Caki2 (cell line): Measurements from ENCODE around the gene MSH4. TPM values are rescaled to one million over a fixed set of nuclear protein-coding genes. Genes with fewer than 3 reads are reported as not detected.
A peak's percentile ranks its signal among the peaks of the same experiment; 100 is the strongest.
"Not testable (repeated sequence)": the region's sequence is repeated elsewhere in the genome, so short reads cannot be mapped to it uniquely, and the experiment has no call there.

Source experiments
- DNase-seq: peaks from one replicate; pipeline ENCODE4 v3.0.0-alpha.2; 2015; ENCODE audit warnings: low read depth
- in situ Hi-C: cut with HindIII; loops from 2 replicates; pipeline ENCODE4 v1.10.0; 2016; ENCODE audit warnings: low sequenced_read_pairs, low pct_unique_long_range_greater_than_20kb, mixed read lengths
- total RNA-seq: library from RNA; depleted of rRNA; stranded (reverse); fragments of >200 nt; shearing (Covaris generic); gene quantifications from 2 replicates; pipeline ENCODE4 v1.2.3, GENCODE V29; 2014; ENCODE audit warnings: low replicate concordance; rRNA removed

Gene MSH4
- total RNA-seq, 1 experiment from 2014 or later, result not detected

GRCh38 chr1:75870951-75871350 lies 74.3 kb downstream of the MSH4 start:
- DNase-seq, result no peak
- in situ Hi-C loops, result no loop called here

- in situ Hi-C loops, result no loop called here
- no peak for DNase-seq
Observed at GRCh38 chr1:75879985-75880384, 83.3 kb downstream of the MSH4 start.

GRCh38 chr1:75884437-75884836 lies 87.8 kb downstream of the MSH4 start:
- no peak for DNase-seq
- in situ Hi-C loops, result no loop called here

GRCh38 chr1:75901371-75901770 lies 104.7 kb downstream of the MSH4 start:
- no peak for DNase-seq
- in situ Hi-C loops, result no loop called here

GRCh38 chr1:75908717-75909152 lies 112.1 kb downstream of the MSH4 start:
- in situ Hi-C loops, result no loop called here
- DNase-seq, result peak; percentile 41

- in situ Hi-C loops, result no loop called here
- no peak for DNase-seq
Observed at GRCh38 chr1:75916834-75917233, 120.2 kb downstream of the MSH4 start.

GRCh38 chr1:75922698-75923097 lies 126.0 kb downstream of the MSH4 start:
- in situ Hi-C loops, result no loop called here
- DNase-seq, result no peak

- no peak for DNase-seq
Observed at GRCh38 chr1:75932304-75932703, 135.6 kb downstream of the MSH4 start, which contains the start of gene ASB17. TSS of gene ASB17 (minus strand) at chr1:75932404. CDS start at chr1:75932291, 113 bp downstream.

GRCh38 chr1:75937034-75937433 lies 140.4 kb downstream of the MSH4 start:
- in situ Hi-C loops, result no loop called here
- no peak for DNase-seq

More at GRCh38 chr1:75932304-75932703, 135.6 kb downstream of the MSH4 start, which contains the start of gene ASB17:
- in situ Hi-C loops, result no loop called here

GRCh38 chr1:75943037-75943436 lies 146.4 kb downstream of the MSH4 start:
- DNase-seq, in situ Hi-C loops: not testable (repeated sequence)

GRCh38 chr1:75950176-75950575 lies 153.5 kb downstream of the MSH4 start:
- in situ Hi-C loops, result no loop called here
- no peak for DNase-seq

GRCh38 chr1:75952016-75952415 lies 155.3 kb downstream of the MSH4 start:
- in situ Hi-C loops, result no loop called here
- no peak for DNase-seq

- DNase-seq, result peak; percentile 69
Observed at GRCh38 chr1:75953461-75953860, 156.8 kb downstream of the MSH4 start.

GRCh38 chr1:75954586-75954985 lies 157.9 kb downstream of the MSH4 start:
- peak; percentile 41 for DNase-seq
- in situ Hi-C loops, result no loop called here

More at GRCh38 chr1:75953461-75953860, 156.8 kb downstream of the MSH4 start:
- in situ Hi-C loops, result no loop called here

Other genes with a start within 250 kb of the MSH4 start
- 0.70 and 1.5 TPM in 2 replicates for gene SLC44A5, start 185.8 kb upstream of the MSH4 start, total RNA-seq
- gene ACADM, start 72.2 kb upstream of the MSH4 start, total RNA-seq, result 16.1 and 21.0 TPM in 2 replicates
- 28.9 and 29.9 TPM in 2 replicates for gene RABGGTB, start 10.6 kb upstream of the MSH4 start, total RNA-seq
- gene ASB17, start 135.5 kb downstream of the MSH4 start, total RNA-seq, result not detected in 2 replicates